Mesendoderm (in vitro differentiated cells): ENCODE measurements around the gene ACSL5.

Experiments
- DNase-seq: peaks from one replicate; pipeline ENCODE4 v3.0.0; 2013
- H2AK5ac ChIP-seq: 2 replicates; pipeline ENCODE4 v1.6.1; 2013; ENCODE audit warnings: low read length, inconsistent platforms
- H2BK120ac ChIP-seq: 2 replicates; pipeline ENCODE4 v1.6.1; 2013; ENCODE audit warnings: low read depth, mild to moderate bottlenecking, low read length, moderate library complexity, mixed read lengths
- H2BK15ac ChIP-seq: replicated peaks from 2 replicates; pipeline ENCODE4 v1.6.1; 2013; ENCODE audit warnings: low read depth, mild to moderate bottlenecking, moderate library complexity
- H2BK5ac ChIP-seq: 2 replicates; pipeline ENCODE4 v1.6.1; 2013; ENCODE audit warnings: low read length, inconsistent platforms
- H3K18ac ChIP-seq: 2 replicates; pipeline ENCODE4 v1.6.1; 2013; ENCODE audit warnings: mild to moderate bottlenecking, low read length, mixed read lengths
- H3K23ac ChIP-seq: one replicate; pipeline ENCODE4 v1.6.1; 2013; ENCODE audit warnings: low read length
- H3K27ac ChIP-seq: 2 replicates; pipeline ENCODE4 v1.5.1; 2013; ENCODE audit warnings: low read depth, mild to moderate bottlenecking, inconsistent platforms, low read length, moderate library complexity
- H3K27me3 ChIP-seq: 2 replicates; pipeline ENCODE4 v1.6.1; 2013; ENCODE audit warnings: low read length, control low read depth, mild to moderate bottlenecking, inconsistent platforms; ENCODE audit not compliant: insufficient read depth, poor library complexity
- H3K36me3 ChIP-seq: 2 replicates; pipeline ENCODE4 v1.6.1; 2013; ENCODE audit warnings: low read length, inconsistent platforms; ENCODE audit not compliant: control insufficient read depth, insufficient read depth
- H3K4ac ChIP-seq: one replicate; pipeline ENCODE4 v1.6.1; 2013; ENCODE audit warnings: low read depth, mild to moderate bottlenecking, low read length, moderate library complexity
- H3K4me1 ChIP-seq: 2 replicates; pipeline ENCODE4 v1.6.1; 2013; ENCODE audit warnings: low read depth, low read length, inconsistent platforms; ENCODE audit not compliant: control insufficient read depth
- H3K4me2 ChIP-seq: 2 replicates; pipeline ENCODE4 v1.6.1; 2013; ENCODE audit warnings: low read length
- H3K4me3 ChIP-seq: 2 replicates; pipeline ENCODE4 v1.5.1; 2013; ENCODE audit warnings: mild to moderate bottlenecking, low read length
- H3K56ac ChIP-seq: one replicate; pipeline ENCODE4 v1.6.1; 2013; ENCODE audit warnings: low read length
- H3K79me1 ChIP-seq: 2 replicates; pipeline ENCODE4 v1.6.1; 2013; ENCODE audit warnings: low read length, inconsistent platforms
- H3K79me2 ChIP-seq: 2 replicates; pipeline ENCODE4 v1.6.1; 2013; ENCODE audit warnings: mild to moderate bottlenecking, low read length; ENCODE audit not compliant: control insufficient read depth, insufficient read depth
- H3K9ac ChIP-seq: 2 replicates; pipeline ENCODE4 v1.6.1; 2013; ENCODE audit warnings: low read length, inconsistent platforms
- H4K5ac ChIP-seq: one replicate; pipeline ENCODE4 v1.6.1; 2013; ENCODE audit warnings: low read length
- H4K8ac ChIP-seq: one replicate; pipeline ENCODE4 v1.6.1; 2013; ENCODE audit warnings: low read depth, mild to moderate bottlenecking, control low read depth, low read length, moderate library complexity
- WGBS: extraction: QIAGEN DNeasy Blood & Tissue Kit; methylation state at CpG from one replicate; pipeline ENCODE4 v1.1.7; 2013; ENCODE audit warnings: low lambda C conversion rate, missing lambda C conversion rate; ENCODE audit not compliant: insufficient coverage; ENCODE audit errors: extremely low coverage; 5-methylcytosine and 5-hydroxymethylcytosine counted together

ACSL5 gene

GRCh38 chr10:112379635-112380296 is 5.8 kb downstream of the ACSL5 start:
- Histone ChIP-seq H3K27ac (no peak overlapping the region), H2BK15ac (no peak overlapping the region), H3K4me1 (peaks cover 2% of the 10 kb centered on the region), H2BK5ac (no peak overlapping the region), H3K4me3 (no peak overlapping the region), H3K4ac (no peak overlapping the region), H4K5ac (no peak overlapping the region), H3K27me3 (no peaks in the 10 kb centered on the region), H3K23ac (no peak overlapping the region), H3K79me1 (no peaks in the 10 kb centered on the region), H3K9ac (no peak overlapping the region), H3K79me2 (no peaks in the 10 kb centered on the region), H3K36me3 (no peaks in the 10 kb centered on the region), H3K4me2 (no peak overlapping the region), H3K56ac (no peak overlapping the region), H2AK5ac (no peak overlapping the region), H2BK120ac (no peak overlapping the region), H4K8ac (no peak overlapping the region), H3K18ac (no peak overlapping the region)
- no CpG with 5 or more reads among the region's 8 CpGs for WGBS
- DNase-seq = peak; percentile 52

GRCh38 chr10:112382515-112383235 is 8.8 kb downstream of the ACSL5 start:
- no peak for DNase-seq
- Histone ChIP-seq H2BK5ac (no peak overlapping the region), H3K79me2 (no peaks in the 10 kb centered on the region), H3K9ac (no peak overlapping the region), H3K79me1 (no peaks in the 10 kb centered on the region), H3K27ac (no peak overlapping the region), H4K5ac (no peak overlapping the region), H2BK15ac (no peak overlapping the region), H4K8ac (no peak overlapping the region), H3K4me1 (no peaks in the 10 kb centered on the region), H3K23ac (no peak overlapping the region), H3K36me3 (no peaks in the 10 kb centered on the region), H2BK120ac (no peak overlapping the region), H3K27me3 (no peaks in the 10 kb centered on the region), H3K4me2 (no peak overlapping the region), H3K56ac (no peak overlapping the region), H3K4ac (no peak overlapping the region), H2AK5ac (no peak overlapping the region), H3K4me3 (no peak overlapping the region), H3K18ac (no peak overlapping the region)
- no CpG with 5 or more reads among the region's 9 CpGs for WGBS

- no peak overlapping the region for H3K4me3 ChIP-seq
- no peaks in the 10 kb centered on the region for H3K79me1 ChIP-seq
These were observed 9.4 kb downstream of the ACSL5 start for GRCh38 chr10:112383325-112383724.

GRCh38 chr10:112384141-112384540 is 10.2 kb downstream of the ACSL5 start:
- H2BK5ac ChIP-seq = no peak overlapping the region
- no peak overlapping the region for H3K4ac ChIP-seq
- H2AK5ac ChIP-seq = no peak overlapping the region
- DNase-seq = no peak
- H3K4me2 ChIP-seq = no peak overlapping the region
- WGBS = no CpG with 5 or more reads among the region's 2 CpGs
- H4K8ac ChIP-seq = no peak overlapping the region
- H3K56ac ChIP-seq = no peak overlapping the region
- H3K27ac ChIP-seq = no peak overlapping the region
- H3K36me3 ChIP-seq = no peaks in the 10 kb centered on the region
- H3K4me1 ChIP-seq = peaks cover under 1% of the 10 kb centered on the region
- no peak overlapping the region for H3K9ac ChIP-seq
- H3K79me2 ChIP-seq = no peaks in the 10 kb centered on the region
- no peaks in the 10 kb centered on the region for H3K27me3 ChIP-seq
- H4K5ac ChIP-seq = no peak overlapping the region
- no peak overlapping the region for H2BK15ac ChIP-seq
- H2BK120ac ChIP-seq = no peak overlapping the region
- no peak overlapping the region for H3K23ac ChIP-seq
- no peak overlapping the region for H3K18ac ChIP-seq
- no peak overlapping the region for H3K4me3 ChIP-seq
- no peaks in the 10 kb centered on the region for H3K79me1 ChIP-seq

More at GRCh38 chr10:112383325-112383724, 9.4 kb downstream of the ACSL5 start:
- Histone ChIP-seq H3K27ac (no peak overlapping the region), H3K79me2 (no peaks in the 10 kb centered on the region), H2BK15ac (no peak overlapping the region), H3K27me3 (no peaks in the 10 kb centered on the region), H3K56ac (no peak overlapping the region), H3K18ac (no peak overlapping the region), H4K5ac (no peak overlapping the region), H3K4ac (no peak overlapping the region), H3K9ac (no peak overlapping the region), H3K36me3 (no peaks in the 10 kb centered on the region), H2BK120ac (no peak overlapping the region), H3K4me2 (no peak overlapping the region), H4K8ac (no peak overlapping the region), H3K4me1 (no peaks in the 10 kb centered on the region), H3K23ac (no peak overlapping the region), H2BK5ac (no peak overlapping the region), H2AK5ac (no peak overlapping the region)
- DNase-seq = no peak
- WGBS = no CpG with 5 or more reads among the region's 3 CpGs

- Histone ChIP-seq H3K36me3 (no peaks in the 10 kb centered on the region), H3K27me3 (no peaks in the 10 kb centered on the region), H3K4me1 (peaks cover 3% of the 10 kb centered on the region), H3K4me2 (no peak overlapping the region), H3K27ac (no peak overlapping the region), H4K8ac (no peak overlapping the region), H2BK15ac (no peak overlapping the region), H3K4me3 (no peak overlapping the region), H3K79me1 (no peaks in the 10 kb centered on the region), H3K56ac (no peak overlapping the region), H3K9ac (no peak overlapping the region), H3K79me2 (no peaks in the 10 kb centered on the region), H3K18ac (no peak overlapping the region), H2BK5ac (no peak overlapping the region), H2AK5ac (no peak overlapping the region), H4K5ac (no peak overlapping the region), H3K4ac (no peak overlapping the region), H2BK120ac (no peak overlapping the region), H3K23ac (no peak overlapping the region)
- DNase-seq = no peak
- no CpG with 5 or more reads among the region's 4 CpGs for WGBS
These were observed 11.3 kb downstream of the ACSL5 start for GRCh38 chr10:112385201-112385600.
